IMR-90 (cell line): Measurements from ENCODE around the gene FAM168A. TPM values are rescaled to one million over a fixed set of nuclear protein-coding genes. Genes with fewer than 3 reads are reported as not detected.

Experiments used
- ATAC-seq: fragments of 200-7000 bp; cut with Tn5 transposase; 2 replicates; pipeline ENCODE4 v1.9.1; 2020; ENCODE audit warnings: low read depth, mild to moderate bottlenecking, moderate library complexity
- BruUV-seq: library from RNA; stranded (reverse); fragments of 400-500 nt; replicated peaks from 2 replicates; lab custom pipeline; 2021; lab: Mats Ljungman, UMichigan
- CTCF ChIA-PET: fragments of 300-600 bp; formaldehyde crosslinking; extraction: SDS; loops from one replicate; lab custom pipeline; 2021; ENCODE audit warnings: antibody characterized with exemption; lab: Yijun Ruan, JAX
- POLR2A ChIA-PET: fragments of 300-600 bp; sonication (Branson Sonifier 250); formaldehyde crosslinking; loops from one replicate; lab custom pipeline; 2022; ENCODE audit warnings: antibody characterized with exemption; ENCODE audit not compliant: unreplicated experiment; lab: Charles Lee
- DNase-seq: peaks from one replicate; pipeline ENCODE4 v3.0.0; 2013
- H2AFZ ChIP-seq: replicated peaks from 2 replicates; pipeline ENCODE3; 2013; ENCODE audit warnings: low read length, mild to moderate bottlenecking; ENCODE audit not compliant: poor library complexity
- H2AK5ac ChIP-seq: 2 replicates; pipeline ENCODE4 v1.6.1; 2013; ENCODE audit warnings: low read depth, low read length, inconsistent platforms
- H2AK9ac ChIP-seq: replicated peaks from 2 replicates; pipeline ENCODE3; 2013; ENCODE audit warnings: mild to moderate bottlenecking, low read depth, low read length, moderate library complexity; ENCODE audit not compliant: poor library complexity
- H2BK120ac ChIP-seq: 2 replicates; pipeline ENCODE4 v1.6.1; 2013; ENCODE audit warnings: low read depth, low read length, inconsistent platforms
- H2BK15ac ChIP-seq: 3 replicates; pipeline ENCODE4 v1.6.1; 2013; ENCODE audit warnings: low read depth, low read length, inconsistent platforms
- H2BK20ac ChIP-seq: 2 replicates; pipeline ENCODE4 v1.6.1; 2013; ENCODE audit warnings: low read depth, mild to moderate bottlenecking, inconsistent platforms, low read length, moderate library complexity
- H2BK5ac ChIP-seq: 2 replicates; pipeline ENCODE4 v1.6.1; 2013; ENCODE audit warnings: mild to moderate bottlenecking, low read depth, low read length, inconsistent platforms; ENCODE audit not compliant: poor library complexity, severe bottlenecking
- H3K14ac ChIP-seq: replicated peaks from 2 replicates; pipeline ENCODE4 v1.6.1; 2013; ENCODE audit warnings: low read depth, low read length, inconsistent platforms
- H3K18ac ChIP-seq: 2 replicates; pipeline ENCODE4 v1.6.1; 2013; ENCODE audit warnings: low read depth, low read length, control low read depth
- H3K23ac ChIP-seq: 2 replicates; pipeline ENCODE4 v1.6.1; 2013; ENCODE audit warnings: low read depth, low read length, inconsistent platforms
- H3K27ac ChIP-seq: 2 replicates; pipeline ENCODE4 v1.5.1; 2013; ENCODE audit warnings: mild to moderate bottlenecking, control low read depth, low read length; ENCODE audit not compliant: insufficient read depth
- H3K27me3 ChIP-seq: 2 replicates; pipeline ENCODE4 v1.6.1; 2013; ENCODE audit warnings: low read length; ENCODE audit not compliant: control insufficient read depth, insufficient read depth
- H3K36me3 ChIP-seq: 2 replicates; pipeline ENCODE4 v1.6.1; 2013; ENCODE audit warnings: low read length, mixed read lengths; ENCODE audit not compliant: control insufficient read depth, insufficient read depth
- H3K4ac ChIP-seq: 2 replicates; pipeline ENCODE4 v1.6.1; 2013; ENCODE audit warnings: low read depth, low read length, inconsistent platforms
- H3K4me1 ChIP-seq: 2 replicates; pipeline ENCODE4 v1.6.1; 2013; ENCODE audit warnings: low read length, mixed read lengths; ENCODE audit not compliant: control insufficient read depth, insufficient read depth
- H3K4me2 ChIP-seq: 2 replicates; pipeline ENCODE4 v1.6.1; 2013; ENCODE audit warnings: low read depth, mild to moderate bottlenecking, control low read depth, low read length, moderate library complexity
- H3K4me3 ChIP-seq: 2 replicates; pipeline ENCODE4 v1.5.1; 2013; ENCODE audit warnings: low read depth, mild to moderate bottlenecking, control low read depth, low read length, moderate library complexity; ENCODE audit not compliant: insufficient read depth
- H3K56ac ChIP-seq: 2 replicates; pipeline ENCODE4 v1.6.1; 2013; ENCODE audit warnings: low read length, inconsistent platforms; ENCODE audit not compliant: insufficient read depth; ENCODE audit errors: extremely low read depth
- H3K79me1 ChIP-seq, 2 experiments: 2 replicates each; pipeline ENCODE4 v1.6.1; 2013; ENCODE audit warnings: low read length in 2 of 2, inconsistent platforms in 1 of 2, low read depth in 1 of 2
- H3K9ac ChIP-seq: 2 replicates; pipeline ENCODE4 v1.6.1; 2013; ENCODE audit warnings: low read depth, low read length, control low read depth
- H3K9me1 ChIP-seq: 2 replicates; pipeline ENCODE4 v1.6.1; 2013; ENCODE audit warnings: low read length, inconsistent platforms; ENCODE audit not compliant: insufficient read depth
- H3K9me3 ChIP-seq: 2 replicates; pipeline ENCODE4 v1.6.1; 2013; ENCODE audit warnings: low read length; ENCODE audit not compliant: control insufficient read depth, insufficient read depth
- H4K20me1 ChIP-seq: 2 replicates; pipeline ENCODE4 v1.6.1; 2013; ENCODE audit warnings: low read length, inconsistent platforms; ENCODE audit not compliant: insufficient read depth
- H4K5ac ChIP-seq: 2 replicates; pipeline ENCODE4 v1.6.1; 2013; ENCODE audit warnings: mild to moderate bottlenecking, low read depth, low read length, control low read depth
- H4K8ac ChIP-seq, 2 experiments: 2 replicates each; pipeline ENCODE4 v1.6.1; 2013; ENCODE audit warnings: low read depth in 2 of 2, low read length in 2 of 2, control low read depth in 1 of 2, inconsistent platforms in 1 of 2
- H4K91ac ChIP-seq: 2 replicates; pipeline ENCODE4 v1.6.1; 2013; ENCODE audit warnings: low read depth, low read length, inconsistent platforms; ENCODE audit not compliant: insufficient read depth
- BHLHE40 ChIP-seq: fragments of 150-350 bp; IDR thresholded peaks from 2 replicates; pipeline ENCODE4 v1.6.1; 2016; ENCODE audit warnings: mild to moderate bottlenecking, low read depth, low read length
- CEBPB ChIP-seq: IDR thresholded peaks from 2 replicates; pipeline ENCODE4 v1.6.1; 2012; ENCODE audit warnings: low read depth, low read length, improper control_type of control experiment
- CHD1 ChIP-seq: IDR thresholded peaks from 2 replicates; pipeline ENCODE4 v1.6.1; 2012; ENCODE audit warnings: low read depth, low read length, improper control_type of control experiment
- MAFK ChIP-seq: IDR thresholded peaks from 2 replicates; pipeline ENCODE4 v1.6.1; 2012; ENCODE audit warnings: low read depth, low read length, improper control_type of control experiment
- MXI1 ChIP-seq: IDR thresholded peaks from 2 replicates; pipeline ENCODE4 v1.6.1; 2012; ENCODE audit warnings: low read depth, mild to moderate bottlenecking, low read length, moderate library complexity, borderline replicate concordance
- NFE2L2 ChIP-seq: fragments of 150-350 bp; IDR thresholded peaks from 2 replicates; pipeline ENCODE4 v1.6.1; 2016; ENCODE audit warnings: low read depth, mild to moderate bottlenecking, low read length
- RAD21 ChIP-seq: IDR thresholded peaks from 2 replicates; pipeline ENCODE4 v1.6.1; 2012; ENCODE audit warnings: low read length, improper control_type of control experiment
- RFX5 ChIP-seq: IDR thresholded peaks from 2 replicates; pipeline ENCODE4 v1.8.0; 2012; ENCODE audit warnings: low read depth, mild to moderate bottlenecking, low read length, moderate library complexity
- SMC3 ChIP-seq: fragments of 150-350 bp; IDR thresholded peaks from 2 replicates; pipeline ENCODE4 v1.6.1; 2016; ENCODE audit warnings: low read depth, mild to moderate bottlenecking, antibody characterized with exemption, low read length, moderate library complexity
- USF2 ChIP-seq: fragments of 150-350 bp; IDR thresholded peaks from 2 replicates; pipeline ENCODE4 v1.6.1; 2017; ENCODE audit warnings: mild to moderate bottlenecking, antibody characterized with exemption, low read length, low read depth
- WGBS, 2 experiments: methylation state at CpG; one replicate each; pipeline versions ENCODE4 v1.1.5 to v1.1.7; 2013; ENCODE audit warnings: missing lambda C conversion rate in 2 of 2; ENCODE audit not compliant: insufficient read length in 1 of 2; ENCODE audit errors: extremely low coverage in 2 of 2; 5-methylcytosine and 5-hydroxymethylcytosine counted together
- dilution Hi-C: fragments of 300-500 bp; cut with HindIII; formaldehyde crosslinking; loops from one replicate; pipeline ENCODE4 v1.14.3; 2018; ENCODE audit warnings: low sequenced_read_pairs; ENCODE audit not compliant: unreplicated experiment
- in situ Hi-C: fragments of 300-500 bp; cut with MboI; formaldehyde crosslinking; loops from 3 replicates; pipeline ENCODE4 v1.14.3; 2019; ENCODE audit warnings: low sequenced_read_pairs, inconsistent platforms, mixed read lengths
- intact Hi-C: fragments of 100-400 bp; cut with micrococcal nuclease; formaldehyde crosslinking; loops from 2 replicates; pipeline ENCODE4 v1.10.0; 2022
- polyA plus RNA-seq, 3 experiments: library from polyadenylated mRNA; depleted of rRNA; stranded (reverse); fragments of >200 nt; gene quantifications; 2 replicates each; pipeline ENCODE4 v1.2.3, GENCODE V29; 2012; ENCODE audit warnings: low replicate concordance in 1 of 3
- total RNA-seq: library from RNA; depleted of rRNA; stranded (reverse); fragments of >200 nt; gene quantifications from 2 replicates; pipeline ENCODE4 v1.2.3, GENCODE V29; 2012
- TF ChIP-seq, protein P1 (sequence below): conservative IDR thresholded peaks from 2 replicates; pipeline ENCODE4 v1.5.1; 2012; ENCODE audit warnings: mild to moderate bottlenecking, low read depth, low read length, improper control_type of control experiment

FAM168A gene
- total and polyA plus RNA-seq, 2 of the 4 experiments (the other 2 are of a cell fraction) = 13.1 to 22.8 TPM

GRCh38 chr11:73578592-73579185 lies 19.2 kb downstream of the FAM168A start:
- H3K23ac ChIP-seq = no peak overlapping the region
- no peak overlapping the region for H3K4me3 ChIP-seq
- H3K9me3 ChIP-seq = no peaks in the 10 kb centered on the region
- no peak overlapping the region for H2BK15ac ChIP-seq
- no peak overlapping the region for H3K18ac ChIP-seq
- no CpG with 5 or more reads among the region's 2 CpGs for WGBS, 2 experiments
- peaks cover 6% of the 10 kb centered on the region for H3K4me1 ChIP-seq
- in situ Hi-C loops (no loop called here), dilution Hi-C loops (no loop called here), intact Hi-C loops (no loop called here)
- H3K56ac ChIP-seq = no peak overlapping the region
- BruUV-seq = no TSS peak
- H4K20me1 ChIP-seq = peaks cover 19% of the 10 kb centered on the region
- peak; percentile 10; the same call in 1 of the 2 replicates for ATAC-seq
- peaks cover 30 to 48% of the 10 kb centered on the region in 2 experiments for H3K79me1 ChIP-seq
- H2BK120ac ChIP-seq = no peak overlapping the region
- no peak overlapping the region for H4K91ac ChIP-seq
- H2AK9ac ChIP-seq = no peak overlapping the region
- H2AFZ ChIP-seq = no peak overlapping the region
- H3K9ac ChIP-seq = no peak overlapping the region
- no peak overlapping the region for H3K27ac ChIP-seq
- CTCF ChIA-PET = interaction anchor here (0.7 to 1.1 kb wide), 2 partner anchors 100 to 158 kb away, joined by 3 to 5 read pairs; no protein-coding TSS in a partner anchor
- POLR2A ChIA-PET = no interaction called here
- H3K27me3 ChIP-seq = no peaks in the 10 kb centered on the region
- no peak for DNase-seq
- no peak overlapping the region for H4K5ac ChIP-seq
- no peak overlapping the region for H3K14ac ChIP-seq
- 0 out of 2 replicates have a peak overlapping the region, but pooled peaks have one; percentile 16 for H3K4me2 ChIP-seq
- H3K36me3 ChIP-seq = no peaks in the 10 kb centered on the region
- peaks cover 2% of the 10 kb centered on the region; the same call in 1 of the 2 replicates for H3K9me1 ChIP-seq
- H3K4ac ChIP-seq = no peak overlapping the region
- no peak overlapping the region for H2AK5ac ChIP-seq
- no peak overlapping the region for H2BK20ac ChIP-seq
- H4K8ac ChIP-seq = no peak overlapping the region
- H2BK5ac ChIP-seq = no peak overlapping the region
- no peak for TF ChIP-seq NFE2L2
- TF ChIP-seq RAD21 = no peak
- no peak for TF ChIP-seq CEBPB
- TF ChIP-seq MXI1 = no peak
- TF ChIP-seq SMC3 = no peak
- TF ChIP-seq, protein P1, sequence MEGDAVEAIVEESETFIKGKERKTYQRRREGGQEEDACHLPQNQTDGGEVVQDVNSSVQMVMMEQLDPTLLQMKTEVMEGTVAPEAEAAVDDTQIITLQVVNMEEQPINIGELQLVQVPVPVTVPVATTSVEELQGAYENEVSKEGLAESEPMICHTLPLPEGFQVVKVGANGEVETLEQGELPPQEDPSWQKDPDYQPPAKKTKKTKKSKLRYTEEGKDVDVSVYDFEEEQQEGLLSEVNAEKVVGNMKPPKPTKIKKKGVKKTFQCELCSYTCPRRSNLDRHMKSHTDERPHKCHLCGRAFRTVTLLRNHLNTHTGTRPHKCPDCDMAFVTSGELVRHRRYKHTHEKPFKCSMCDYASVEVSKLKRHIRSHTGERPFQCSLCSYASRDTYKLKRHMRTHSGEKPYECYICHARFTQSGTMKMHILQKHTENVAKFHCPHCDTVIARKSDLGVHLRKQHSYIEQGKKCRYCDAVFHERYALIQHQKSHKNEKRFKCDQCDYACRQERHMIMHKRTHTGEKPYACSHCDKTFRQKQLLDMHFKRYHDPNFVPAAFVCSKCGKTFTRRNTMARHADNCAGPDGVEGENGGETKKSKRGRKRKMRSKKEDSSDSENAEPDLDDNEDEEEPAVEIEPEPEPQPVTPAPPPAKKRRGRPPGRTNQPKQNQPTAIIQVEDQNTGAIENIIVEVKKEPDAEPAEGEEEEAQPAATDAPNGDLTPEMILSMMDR = no peak
- no peak for TF ChIP-seq MAFK
- no peak for TF ChIP-seq CHD1
- no peak for TF ChIP-seq USF2
- no peak for TF ChIP-seq RFX5
- TF ChIP-seq BHLHE40 = no peak
